Heart left ventricle (tissue), 13 donors: ENCODE data around the gene GSC.

Experiments
- CTCF ChIP-seq, 12 donors: fragments of 200-600 bp; sonication (generic) in 4 of 12; IDR thresholded peaks; one replicate each; pipeline versions ENCODE4 v1.5.0 to v1.8.0; 2018 to 2022; ENCODE audit warnings: antibody characterized with exemption in 12 of 12, mild to moderate bottlenecking in 5 of 12
- POLR2A ChIP-seq, 2 donors: fragments of 450-650 bp; IDR thresholded peaks; one replicate each; pipeline ENCODE4 v1.6.1; 2017; ENCODE audit warnings: antibody characterized with exemption in 2 of 2, mild to moderate bottlenecking in 2 of 2, moderate library complexity in 2 of 2
- donor health status: ischemic (EF 13 %, LVEDD 7.1; RV severe dilation, severe dysfunction).
- donor health status: DM: no; HTN: yes; CAD: no.
- donor health status: DM: no; HTN: no; CAD: no.
- donor health status: ischemic (EF 25% LVEDD 6.9; RV normal size, moderate dysfunction).
- donor health status: ischemic (EF 25% LVEDD 5.7; RV mildly dilated, moderate dysfunction).
- donor health status: ischemic (EF 35%, LVEDD 5.7; RV mildly dilated, moderate dysfunction).
- donor health status: nonischemic (EF 11% LVEDD 7.7; RV severe dilation, severe dysfunction).
- donor health status: DM: yes; HTN: yes; CAD: no.
- donor health status: PGD.
- donor health status: ischemic (EF 29% LVEDD 5.4; RV normal size, mild dysfunction).
- donor health status: nonischemic (EF 23%, LVEDD 6.1; RV moderate dilation, normal function).

GRCh38 chr14:94768521-94769390 lies 1.2 kb downstream of the GSC start:
- TF ChIP-seq POLR2A (IDR thresholded peaks at IDR 0.05) (no peak), CTCF (IDR thresholded peaks at IDR 0.05) (no peak)
